Suprapubic skin (tissue), 4 donors: ENCODE measurements around the gene ADGRE1. TPM values are rescaled to one million over a fixed set of nuclear protein-coding genes. Genes with fewer than 3 reads are reported as not detected.

ENCODE experiments used
- DNase-seq, 2 donors: peaks; one replicate each; pipeline ENCODE4 v3.0.0-alpha.2; 2019; ENCODE audit warnings: low spot score in 2 of 2
- H3K27ac ChIP-seq: fragments of 200-600 bp; sonication (generic); one replicate; pipeline ENCODE4 v1.5.1; 2019
- H3K27me3 ChIP-seq: fragments of 200-600 bp; sonication (generic); one replicate; pipeline ENCODE4 v1.5.1; 2019
- H3K36me3 ChIP-seq: fragments of 200-600 bp; sonication (generic); one replicate; pipeline ENCODE4 v1.5.1; 2019
- H3K4me1 ChIP-seq: fragments of 200-600 bp; sonication (generic); one replicate; pipeline ENCODE4 v1.5.1; 2019
- H3K4me3 ChIP-seq: fragments of 200-600 bp; sonication (generic); one replicate; pipeline ENCODE4 v1.5.1; 2019; ENCODE audit warnings: mild to moderate bottlenecking
- H3K9me3 ChIP-seq: fragments of 200-600 bp; sonication (generic); one replicate; pipeline ENCODE4 v1.5.1; 2019
- CTCF ChIP-seq, 2 donors: fragments of 200-600 bp in 1 of 2; fragments of 450-650 bp in 1 of 2; sonication (generic) in 1 of 2; IDR thresholded peaks; one replicate each; pipeline ENCODE4 v1.5.1; 2016 to 2019; ENCODE audit warnings: antibody characterized with exemption in 2 of 2, mild to moderate bottlenecking in 1 of 2, moderate library complexity in 1 of 2
- EP300 ChIP-seq: sonication (generic); formaldehyde crosslinking; IDR thresholded peaks from one replicate; pipeline ENCODE4 v1.6.1; 2017; ENCODE audit warnings: antibody characterized with exemption
- POLR2A ChIP-seq, 2 donors: fragments of 450-650 bp; IDR thresholded peaks; one replicate each; pipeline ENCODE4 v1.6.1; 2017; ENCODE audit warnings: antibody characterized with exemption in 2 of 2, mild to moderate bottlenecking in 2 of 2, moderate library complexity in 2 of 2
- POLR2AphosphoS5 ChIP-seq, 3 donors: sonication (generic); formaldehyde crosslinking; IDR thresholded peaks; one replicate each; pipeline ENCODE4 v1.6.1; 2017; ENCODE audit warnings: antibody characterized with exemption in 3 of 3
- WGBS: methylation state at CpG from one replicate; pipeline ENCODE4 v1.1.5; 2018; 5-methylcytosine and 5-hydroxymethylcytosine counted together
- total RNA-seq, 4 donors: library from RNA; depleted of rRNA; stranded (reverse); fragments of >200 nt; gene quantifications; one replicate each; pipeline ENCODE4 v1.1.0, GENCODE V29; 2016

Gene ADGRE1
- total RNA-seq, 4 donors from 2014 or later, result not detected

GRCh38 chr19:6914321-6914720, 26.9 kb downstream of the ADGRE1 start:
- Histone ChIP-seq H3K27me3 (no peaks in the 10 kb centered on the region), H3K36me3 (no peaks in the 10 kb centered on the region), H3K4me3 (no peak overlapping the region), H3K4me1 (no peaks in the 10 kb centered on the region), H3K9me3 (peaks cover 10% of the 10 kb centered on the region), H3K27ac (no peak overlapping the region)
- no peak for DNase-seq
- WGBS, result 75% methylated on average over 2 of the region's 2 CpGs
- no peak for TF ChIP-seq CTCF (IDR thresholded peaks at IDR 0.05)
- TF ChIP-seq POLR2AphosphoS5 (IDR thresholded peaks at IDR 0.05), result no peak
- no peak for TF ChIP-seq EP300

GRCh38 chr19:6916952-6917351, 29.6 kb downstream of the ADGRE1 start:
- no peak for DNase-seq
- Histone ChIP-seq H3K4me1 (no peaks in the 10 kb centered on the region), H3K36me3 (no peaks in the 10 kb centered on the region), H3K4me3 (no peak overlapping the region), H3K27ac (no peak overlapping the region), H3K27me3 (no peaks in the 10 kb centered on the region), H3K9me3 (peaks cover 10% of the 10 kb centered on the region)
- WGBS, result 88% methylated on average over 3 of the region's 3 CpGs
- TF ChIP-seq POLR2A (IDR thresholded peaks at IDR 0.05) (no peak), POLR2AphosphoS5 (IDR thresholded peaks at IDR 0.05) (no peak), CTCF (IDR thresholded peaks at IDR 0.05) (no peak), EP300 (no peak)

- H3K36me3 ChIP-seq, result no peaks in the 10 kb centered on the region
- WGBS, result 84% methylated on average over 7 of the region's 7 CpGs
- TF ChIP-seq POLR2A (IDR thresholded peaks at IDR 0.05) (no peak), POLR2AphosphoS5 (IDR thresholded peaks at IDR 0.05) (no peak), EP300 (no peak), CTCF (IDR thresholded peaks at IDR 0.05) (no peak)
- H3K9me3 ChIP-seq, result peaks cover 11% of the 10 kb centered on the region
- H3K4me1 ChIP-seq, result no peaks in the 10 kb centered on the region
- H3K27me3 ChIP-seq, result no peaks in the 10 kb centered on the region
- H3K27ac ChIP-seq, result no peak overlapping the region
- no peak for DNase-seq
- H3K4me3 ChIP-seq, result no peak overlapping the region
Measured at GRCh38 chr19:6925386-6925785, 38.0 kb downstream of the ADGRE1 start.

GRCh38 chr19:6925801-6926751, 38.7 kb downstream of the ADGRE1 start:
- no peaks in the 10 kb centered on the region for H3K27me3 ChIP-seq
- H3K27ac ChIP-seq, result no peak overlapping the region
- no peak overlapping the region for H3K4me3 ChIP-seq
- DNase-seq, result no peak
- WGBS, result 83% methylated on average over 15 of the region's 15 CpGs
- no peak for TF ChIP-seq EP300
- no peak for TF ChIP-seq POLR2AphosphoS5 (IDR thresholded peaks at IDR 0.05)
- no peak for TF ChIP-seq CTCF (IDR thresholded peaks at IDR 0.05)
- H3K4me1 ChIP-seq, result no peaks in the 10 kb centered on the region
- H3K36me3 ChIP-seq, result no peaks in the 10 kb centered on the region
- H3K9me3 ChIP-seq, result peaks cover 11% of the 10 kb centered on the region

GRCh38 chr19:6930190-6930589, 42.8 kb downstream of the ADGRE1 start:
- H3K4me3 ChIP-seq, result no peak overlapping the region
- H3K27me3 ChIP-seq, result no peaks in the 10 kb centered on the region
- H3K36me3 ChIP-seq, result no peaks in the 10 kb centered on the region
- H3K4me1 ChIP-seq, result no peaks in the 10 kb centered on the region
- WGBS, result 67% methylated on average over 3 of the region's 3 CpGs
- H3K27ac ChIP-seq, result no peak overlapping the region
- TF ChIP-seq POLR2A (IDR thresholded peaks at IDR 0.05) (no peak), EP300 (no peak), CTCF (IDR thresholded peaks at IDR 0.05) (no peak)
- DNase-seq, result no peak
- H3K9me3 ChIP-seq, result peaks cover 8% of the 10 kb centered on the region
